ENCODE results near the gene ADCK1.

DNA sequence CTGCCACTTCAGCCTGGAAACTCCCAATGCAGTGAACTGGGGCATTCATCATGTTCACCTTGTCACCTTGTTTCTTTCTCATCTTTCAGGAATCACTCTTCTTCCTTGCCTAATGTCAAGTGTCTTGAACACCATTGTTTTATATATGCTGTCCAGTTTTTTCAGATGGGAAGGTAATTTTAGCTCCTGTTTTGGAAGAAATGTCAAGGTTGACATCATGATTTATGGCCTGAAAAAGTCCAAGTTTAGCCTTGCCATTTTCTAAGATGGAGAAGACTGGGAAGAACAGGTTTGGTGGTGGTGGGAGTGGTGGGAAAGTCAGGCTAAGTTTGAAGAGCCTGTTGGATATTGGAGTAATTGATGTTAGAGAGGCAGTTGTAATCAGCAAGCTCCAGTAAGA is 54.0 kb downstream of the ADCK1 start:
- TF ChIP-seq POLR2AphosphoS5 (IDR thresholded peaks at IDR 0.05) (no peak), POLR2A (IDR thresholded peaks at IDR 0.05) (no peak)
- TF ChIP-seq, protein P1, sequence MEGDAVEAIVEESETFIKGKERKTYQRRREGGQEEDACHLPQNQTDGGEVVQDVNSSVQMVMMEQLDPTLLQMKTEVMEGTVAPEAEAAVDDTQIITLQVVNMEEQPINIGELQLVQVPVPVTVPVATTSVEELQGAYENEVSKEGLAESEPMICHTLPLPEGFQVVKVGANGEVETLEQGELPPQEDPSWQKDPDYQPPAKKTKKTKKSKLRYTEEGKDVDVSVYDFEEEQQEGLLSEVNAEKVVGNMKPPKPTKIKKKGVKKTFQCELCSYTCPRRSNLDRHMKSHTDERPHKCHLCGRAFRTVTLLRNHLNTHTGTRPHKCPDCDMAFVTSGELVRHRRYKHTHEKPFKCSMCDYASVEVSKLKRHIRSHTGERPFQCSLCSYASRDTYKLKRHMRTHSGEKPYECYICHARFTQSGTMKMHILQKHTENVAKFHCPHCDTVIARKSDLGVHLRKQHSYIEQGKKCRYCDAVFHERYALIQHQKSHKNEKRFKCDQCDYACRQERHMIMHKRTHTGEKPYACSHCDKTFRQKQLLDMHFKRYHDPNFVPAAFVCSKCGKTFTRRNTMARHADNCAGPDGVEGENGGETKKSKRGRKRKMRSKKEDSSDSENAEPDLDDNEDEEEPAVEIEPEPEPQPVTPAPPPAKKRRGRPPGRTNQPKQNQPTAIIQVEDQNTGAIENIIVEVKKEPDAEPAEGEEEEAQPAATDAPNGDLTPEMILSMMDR (IDR thresholded peaks at IDR 0.05): no peak
